OCI-LY1 (cell line): ENCODE measurements around the gene KCNK13.
A peak's percentile ranks its signal among the peaks of the same experiment; 100 is the strongest.

Experiments used
- H2AFZ ChIP-seq: fragments of 200-600 bp; sonication (generic), shearing (Covaris generic); 2 replicates; pipeline ENCODE4 v1.6.0; 2014; ENCODE audit warnings: antibody characterized with exemption, mild to moderate bottlenecking, low read length
- H3F3A ChIP-seq: fragments of 200-600 bp; sonication (generic), shearing (Covaris generic); 2 replicates; pipeline ENCODE4 v1.6.0; 2014; ENCODE audit warnings: mild to moderate bottlenecking, antibody characterized with exemption, low read length, moderate library complexity; ENCODE audit not compliant: insufficient read depth
- H3K27ac ChIP-seq: fragments of 200-600 bp; sonication (generic); 2 replicates; pipeline ENCODE4 v1.5.1; 2014; ENCODE audit warnings: low read length, mixed run types, mild to moderate bottlenecking, low read depth; ENCODE audit not compliant: poor library complexity, severe bottlenecking
- H3K27me3 ChIP-seq: fragments of 200-600 bp; sonication (generic); 2 replicates; pipeline ENCODE4 v1.6.0; 2014; ENCODE audit warnings: antibody characterized with exemption, mild to moderate bottlenecking, low read length, moderate library complexity; ENCODE audit not compliant: insufficient read depth
- H3K36me3 ChIP-seq: fragments of 200-600 bp; sonication (generic); 2 replicates; pipeline ENCODE4 v1.6.1; 2014; ENCODE audit warnings: mild to moderate bottlenecking, antibody characterized with exemption, low read length, moderate library complexity, mixed read lengths; ENCODE audit not compliant: insufficient read depth
- H3K4me1 ChIP-seq: fragments of 200-600 bp; sonication (generic); 2 replicates; pipeline ENCODE4 v1.5.1; 2014; ENCODE audit warnings: mild to moderate bottlenecking, low read length, moderate library complexity; ENCODE audit not compliant: insufficient read depth, severe bottlenecking
- H3K4me2 ChIP-seq: fragments of 200-600 bp; sonication (generic), shearing (Covaris generic); 2 replicates; pipeline ENCODE4 v1.6.1; 2014; ENCODE audit warnings: low read length
- H3K4me3 ChIP-seq: fragments of 200-600 bp; sonication (generic); 2 replicates; pipeline ENCODE4 v1.5.1; 2014; ENCODE audit warnings: low read length, low read depth, mild to moderate bottlenecking, mixed read lengths; ENCODE audit not compliant: poor library complexity, severe bottlenecking
- H3K79me2 ChIP-seq: fragments of 200-600 bp; shearing (Covaris generic); 2 replicates; pipeline ENCODE4 v1.6.1; 2016; ENCODE audit warnings: mixed run types, low read length, mixed read lengths; ENCODE audit not compliant: insufficient read depth
- H3K9ac ChIP-seq: fragments of 200-600 bp; sonication (generic), shearing (Covaris generic); 2 replicates; pipeline ENCODE4 v1.6.1; 2014; ENCODE audit warnings: mild to moderate bottlenecking, low read length, mixed read lengths
- H3K9me2 ChIP-seq: fragments of 200-600 bp; sonication (generic), shearing (Covaris generic); 2 replicates; pipeline ENCODE4 v1.6.1; 2014; ENCODE audit warnings: low read depth, mild to moderate bottlenecking, low read length, mixed read lengths
- H3K9me3 ChIP-seq: fragments of 200-600 bp; shearing (Covaris generic); 2 replicates; pipeline ENCODE4 v1.6.1; 2014; ENCODE audit warnings: low read length, mixed read lengths
- H4K20me1 ChIP-seq: fragments of 200-600 bp; sonication (generic), shearing (Covaris generic); 2 replicates; pipeline ENCODE4 v1.6.0; 2016; ENCODE audit warnings: mild to moderate bottlenecking, low read length; ENCODE audit not compliant: insufficient read depth
- EZH2 ChIP-seq: fragments of 200-600 bp; sonication (generic), shearing (Covaris generic); IDR thresholded peaks from 2 replicates; pipeline ENCODE4 v1.8.0; 2017; ENCODE audit warnings: borderline replicate concordance, mixed run types, mild to moderate bottlenecking, antibody characterized with exemption, low read length, moderate library complexity, mixed read lengths
- TF ChIP-seq, protein P1 (sequence below): fragments of 200-600 bp; sonication (generic), shearing (Covaris generic); IDR thresholded peaks from 2 replicates; pipeline ENCODE4 v1.5.1; 2017; ENCODE audit warnings: mild to moderate bottlenecking, antibody characterized with exemption, low read length, moderate library complexity, mixed read lengths

KCNK13 gene

GRCh38 chr14:90060312-90060964, 1.4 kb upstream of the KCNK13 start:
- peaks cover 3% of the 10 kb centered on the region; the same call in 1 of the 2 replicates for H3K9me3 ChIP-seq
- no peaks in the 10 kb centered on the region for H3F3A ChIP-seq
- peak overlapping the region; percentile 69 for H3K4me3 ChIP-seq
- no peak overlapping the region; the same call in 1 of the 2 replicates for H2AFZ ChIP-seq
- no peaks in the 10 kb centered on the region for H3K9me2 ChIP-seq
- TF ChIP-seq, protein P1, sequence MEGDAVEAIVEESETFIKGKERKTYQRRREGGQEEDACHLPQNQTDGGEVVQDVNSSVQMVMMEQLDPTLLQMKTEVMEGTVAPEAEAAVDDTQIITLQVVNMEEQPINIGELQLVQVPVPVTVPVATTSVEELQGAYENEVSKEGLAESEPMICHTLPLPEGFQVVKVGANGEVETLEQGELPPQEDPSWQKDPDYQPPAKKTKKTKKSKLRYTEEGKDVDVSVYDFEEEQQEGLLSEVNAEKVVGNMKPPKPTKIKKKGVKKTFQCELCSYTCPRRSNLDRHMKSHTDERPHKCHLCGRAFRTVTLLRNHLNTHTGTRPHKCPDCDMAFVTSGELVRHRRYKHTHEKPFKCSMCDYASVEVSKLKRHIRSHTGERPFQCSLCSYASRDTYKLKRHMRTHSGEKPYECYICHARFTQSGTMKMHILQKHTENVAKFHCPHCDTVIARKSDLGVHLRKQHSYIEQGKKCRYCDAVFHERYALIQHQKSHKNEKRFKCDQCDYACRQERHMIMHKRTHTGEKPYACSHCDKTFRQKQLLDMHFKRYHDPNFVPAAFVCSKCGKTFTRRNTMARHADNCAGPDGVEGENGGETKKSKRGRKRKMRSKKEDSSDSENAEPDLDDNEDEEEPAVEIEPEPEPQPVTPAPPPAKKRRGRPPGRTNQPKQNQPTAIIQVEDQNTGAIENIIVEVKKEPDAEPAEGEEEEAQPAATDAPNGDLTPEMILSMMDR = peak; percentile 74
- no peak for TF ChIP-seq EZH2
- H3K9ac ChIP-seq = peak overlapping the region; percentile 43; the same call in 1 of the 2 replicates
- no peaks in the 10 kb centered on the region for H3K79me2 ChIP-seq
- H3K4me2 ChIP-seq = peak overlapping the region; percentile 77
- H3K27ac ChIP-seq = no peak overlapping the region
- peaks cover 10% of the 10 kb centered on the region for H3K4me1 ChIP-seq
- peaks cover 3% of the 10 kb centered on the region; the same call in 1 of the 2 replicates for H3K36me3 ChIP-seq
- H4K20me1 ChIP-seq = no peaks in the 10 kb centered on the region
- H3K27me3 ChIP-seq = peaks cover 12% of the 10 kb centered on the region

- peak overlapping the region; percentile 69 for H3K4me3 ChIP-seq
- no peaks in the 10 kb centered on the region for H3F3A ChIP-seq
- peaks cover 10% of the 10 kb centered on the region for H3K4me1 ChIP-seq
- no peak overlapping the region for H3K27ac ChIP-seq
- H2AFZ ChIP-seq = no peak overlapping the region; the same call in 1 of the 2 replicates
- peaks cover 3% of the 10 kb centered on the region; the same call in 1 of the 2 replicates for H3K36me3 ChIP-seq
- peak overlapping the region; percentile 43; the same call in 1 of the 2 replicates for H3K9ac ChIP-seq
- peak overlapping the region; percentile 77 for H3K4me2 ChIP-seq
- peaks cover 12% of the 10 kb centered on the region for H3K27me3 ChIP-seq
- TF ChIP-seq EZH2 = no peak
- TF ChIP-seq, protein P1 = no peak
- H3K9me2 ChIP-seq = no peaks in the 10 kb centered on the region
- no peaks in the 10 kb centered on the region for H4K20me1 ChIP-seq
- no peaks in the 10 kb centered on the region for H3K79me2 ChIP-seq
- H3K9me3 ChIP-seq = peaks cover 3% of the 10 kb centered on the region; the same call in 1 of the 2 replicates
These were observed 669 bp upstream of the KCNK13 start for GRCh38 chr14:90060965-90061684.

- Histone ChIP-seq H3K9ac (no peak overlapping the region), H3K4me2 (peak overlapping the region; percentile 73), H3K27ac (no peak overlapping the region), H3K27me3 (peaks cover 12% of the 10 kb centered on the region), H4K20me1 (no peaks in the 10 kb centered on the region), H3K9me2 (no peaks in the 10 kb centered on the region), H3K36me3 (peaks cover 3% of the 10 kb centered on the region; the same call in 1 of the 2 replicates), H3K9me3 (peaks cover 3% of the 10 kb centered on the region; the same call in 1 of the 2 replicates), H3K79me2 (no peaks in the 10 kb centered on the region), H2AFZ (no peak overlapping the region), H3K4me3 (peak overlapping the region; percentile 69), H3K4me1 (peaks cover 10% of the 10 kb centered on the region), H3F3A (no peaks in the 10 kb centered on the region)
- no peak for TF ChIP-seq EZH2
- TF ChIP-seq, protein P1 = no peak
These were observed 467 bp downstream of the KCNK13 start for GRCh38 chr14:90062127-90062794.
